GM19468 (cell line): Measurements from ENCODE around the gene MRGPRX2.

Source experiments
- ATAC-seq: cut with Tn5 transposase; IDR thresholded peaks from one replicate; pipeline ENCODE4 v1.9.1; 2021; ENCODE audit warnings: mild to moderate bottlenecking, moderate library complexity, moderate number of reproducible peaks; ENCODE audit not compliant: unreplicated experiment; ENCODE audit errors: extremely low read depth

MRGPRX2 gene

DNA sequence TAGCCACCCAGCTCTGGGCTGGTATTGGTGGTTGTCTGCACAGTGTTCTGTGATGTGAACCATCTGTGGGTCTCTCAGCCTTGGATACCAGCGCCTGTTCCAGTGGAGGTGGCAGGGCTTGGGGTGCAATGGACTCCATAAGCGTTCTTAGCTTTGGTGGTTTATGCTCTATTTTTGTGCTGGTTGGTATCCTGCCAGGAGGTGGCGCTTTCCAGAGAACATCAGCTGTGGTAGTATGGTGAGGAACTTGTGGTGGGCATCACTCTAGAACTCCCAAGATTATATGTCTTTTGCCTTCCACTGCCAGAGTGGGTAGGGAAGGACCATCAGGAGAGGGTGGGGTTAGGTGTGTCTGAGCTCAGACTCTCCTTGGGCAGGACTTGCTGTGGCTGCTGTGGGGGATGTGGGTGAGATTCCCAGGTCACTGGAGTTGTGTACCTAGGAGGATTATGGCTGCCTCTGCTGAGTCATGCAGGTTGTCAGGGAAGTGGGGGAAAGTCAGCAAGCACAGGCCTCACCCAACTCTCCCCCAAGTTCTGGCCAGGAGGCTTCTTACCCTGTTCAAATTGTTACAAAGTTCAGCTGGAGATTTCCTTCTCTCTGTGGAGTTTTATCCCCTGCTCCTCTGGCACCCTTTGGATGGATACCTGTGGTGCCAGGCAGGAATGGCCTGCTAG lies 47.2 kb downstream of the MRGPRX2 start:
- no peak for ATAC-seq

DNA sequence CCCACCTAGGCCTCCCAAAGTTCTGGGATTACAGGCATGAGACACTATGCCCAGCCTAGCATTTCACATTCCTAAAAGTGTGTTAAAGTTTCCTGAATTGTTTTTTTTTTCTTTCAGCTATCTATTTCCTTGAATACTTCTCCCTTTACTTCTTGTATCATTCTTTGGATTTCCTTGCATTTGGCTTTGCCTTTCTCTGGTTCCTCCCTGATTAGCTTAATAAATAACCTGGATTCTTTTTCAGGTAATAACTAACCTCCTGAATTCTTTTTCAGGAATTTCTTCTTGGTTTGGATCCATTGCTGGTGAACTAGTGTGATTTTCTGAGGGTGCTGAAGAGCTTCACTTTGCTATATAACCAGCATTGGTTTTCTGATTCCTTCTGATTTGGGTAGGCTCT lies 47.9 kb downstream of the MRGPRX2 start:
- ATAC-seq = no peak
